ENCODE data around the gene BCAP31.

Gene BCAP31

GRCh38 chrX:153674219-153674851 is 49.9 kb downstream of the BCAP31 start:
- TF ChIP-seq CTCF (IDR thresholded peaks at IDR 0.05; ENCODE audit: control extremely low read depth, extremely low read depth, low read depth, missing control alignments) = no peak
- DNase-seq (ENCODE audit: extremely low spot score) = no peak
- CTCF ChIA-PET = no interaction called here
- POLR2A ChIA-PET = no interaction called here

DNA sequence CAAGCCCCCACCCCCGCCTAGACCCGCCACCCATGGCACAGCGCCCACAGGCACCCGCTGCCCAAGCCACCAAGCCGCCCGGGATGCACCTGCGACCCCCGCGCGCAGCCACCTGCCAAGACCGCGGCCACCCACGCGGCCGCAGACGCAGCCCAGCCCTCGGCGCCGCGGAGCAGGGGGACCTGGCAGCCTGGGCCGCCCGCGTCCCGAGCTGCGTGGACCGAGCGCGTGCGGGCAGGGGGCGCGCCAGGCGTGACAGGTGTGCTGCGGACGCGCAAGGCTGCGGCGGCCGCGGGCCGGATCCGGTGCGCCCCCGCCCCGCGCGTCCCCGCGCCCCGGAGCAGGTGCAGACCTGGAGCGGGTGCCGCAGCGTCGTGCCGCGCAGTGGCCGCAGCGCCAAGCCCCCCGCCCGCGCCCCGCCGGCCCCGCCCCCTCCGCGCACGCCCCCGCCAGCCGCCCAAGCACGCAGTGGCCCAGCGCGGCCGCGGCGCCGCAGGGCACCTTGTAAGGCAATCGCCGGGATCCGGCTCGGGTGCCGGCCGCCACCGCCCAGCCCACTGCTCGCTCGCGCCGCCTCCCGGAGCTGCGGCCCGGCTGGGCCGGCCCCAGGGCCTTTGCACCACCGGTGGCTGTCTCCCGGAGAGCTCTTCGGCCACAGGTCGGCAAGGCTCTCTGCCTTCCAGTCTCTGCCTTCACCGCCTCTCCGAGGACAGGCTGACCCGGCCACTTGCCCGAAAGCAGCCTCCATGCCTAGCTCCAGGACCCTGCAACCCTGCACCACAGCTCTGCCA is 50.6 kb downstream of the BCAP31 start, which contains the start of gene PNCK:
TSS of gene PNCK (minus strand) at position 386 of the 791 bp plus-strand sequence. CDS start 737 bp downstream, outside the sequence.
- no peak for DNase-seq (ENCODE audit: extremely low spot score)
- ChIA-PET CTCF (no interaction called here), POLR2A (no interaction called here)
- no peak for TF ChIP-seq CTCF (IDR thresholded peaks at IDR 0.05; ENCODE audit: control extremely low read depth, extremely low read depth, low read depth, missing control alignments)

- no peak for DNase-seq (ENCODE audit: extremely low spot score)
- ChIA-PET CTCF (no interaction called here), POLR2A (no interaction called here)
- no peak for TF ChIP-seq CTCF (IDR thresholded peaks at IDR 0.05; ENCODE audit: control extremely low read depth, extremely low read depth, low read depth, missing control alignments)
Measured at GRCh38 chrX:153672531-153673427, 51.4 kb downstream of the BCAP31 start.

DNA sequence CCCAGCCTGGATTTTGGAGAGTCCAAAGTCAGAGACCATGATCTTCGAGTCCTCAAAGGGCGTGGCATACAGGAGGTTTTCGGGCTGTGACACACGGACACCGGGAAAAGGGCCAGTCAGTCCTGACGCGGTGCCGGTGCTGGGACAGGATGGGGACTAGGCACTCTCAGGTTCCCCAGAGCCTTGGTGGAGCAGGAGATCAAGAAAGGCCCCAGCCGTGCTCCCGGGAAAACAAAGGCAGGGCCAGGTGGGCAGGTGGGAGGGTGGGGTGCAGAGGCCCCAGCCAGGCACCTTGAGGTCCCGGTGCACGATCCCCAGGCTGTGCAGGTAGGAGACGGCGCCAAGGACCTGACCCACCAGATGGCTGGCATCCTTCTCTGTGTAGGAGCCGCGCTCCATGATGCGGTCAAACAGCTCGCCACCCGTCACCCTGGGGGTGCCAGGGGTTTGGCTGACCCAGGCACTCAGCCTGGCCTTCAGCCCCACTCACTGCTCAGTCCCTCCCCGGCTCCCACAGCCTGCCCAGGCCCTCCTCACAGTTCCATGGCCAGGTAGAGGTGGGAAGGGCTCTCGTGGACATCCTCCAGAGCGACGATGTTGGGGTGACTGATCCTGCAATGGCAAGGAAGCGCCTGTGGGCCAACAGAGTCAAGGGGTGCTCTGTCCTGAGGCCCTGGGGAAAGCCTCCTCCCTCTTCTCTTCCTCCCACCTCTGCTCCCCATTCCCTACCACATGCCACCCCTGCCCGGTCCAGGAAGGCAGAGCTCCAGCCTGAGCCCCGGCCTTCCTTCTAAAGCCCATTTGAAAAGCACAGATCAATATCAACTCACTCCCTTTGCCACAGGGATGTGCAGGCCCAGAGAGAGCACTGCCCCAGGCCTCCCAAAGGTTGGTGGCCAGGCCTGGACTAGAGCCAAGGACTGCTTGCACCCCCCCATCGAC is 52.3 kb downstream of the BCAP31 start:
- TF ChIP-seq CTCF (IDR thresholded peaks at IDR 0.05; ENCODE audit: control extremely low read depth, extremely low read depth, low read depth, missing control alignments) = no peak
- no peak for DNase-seq (ENCODE audit: extremely low spot score)
- POLR2A ChIA-PET = no interaction called here
- CTCF ChIA-PET = interaction anchor here (1.3 to 2.2 kb wide), 4 partner anchors 15 to 730 kb away, joined by 4 to 7 read pairs (median 6); partner anchors contain the start of gene SLC6A8

DNA sequence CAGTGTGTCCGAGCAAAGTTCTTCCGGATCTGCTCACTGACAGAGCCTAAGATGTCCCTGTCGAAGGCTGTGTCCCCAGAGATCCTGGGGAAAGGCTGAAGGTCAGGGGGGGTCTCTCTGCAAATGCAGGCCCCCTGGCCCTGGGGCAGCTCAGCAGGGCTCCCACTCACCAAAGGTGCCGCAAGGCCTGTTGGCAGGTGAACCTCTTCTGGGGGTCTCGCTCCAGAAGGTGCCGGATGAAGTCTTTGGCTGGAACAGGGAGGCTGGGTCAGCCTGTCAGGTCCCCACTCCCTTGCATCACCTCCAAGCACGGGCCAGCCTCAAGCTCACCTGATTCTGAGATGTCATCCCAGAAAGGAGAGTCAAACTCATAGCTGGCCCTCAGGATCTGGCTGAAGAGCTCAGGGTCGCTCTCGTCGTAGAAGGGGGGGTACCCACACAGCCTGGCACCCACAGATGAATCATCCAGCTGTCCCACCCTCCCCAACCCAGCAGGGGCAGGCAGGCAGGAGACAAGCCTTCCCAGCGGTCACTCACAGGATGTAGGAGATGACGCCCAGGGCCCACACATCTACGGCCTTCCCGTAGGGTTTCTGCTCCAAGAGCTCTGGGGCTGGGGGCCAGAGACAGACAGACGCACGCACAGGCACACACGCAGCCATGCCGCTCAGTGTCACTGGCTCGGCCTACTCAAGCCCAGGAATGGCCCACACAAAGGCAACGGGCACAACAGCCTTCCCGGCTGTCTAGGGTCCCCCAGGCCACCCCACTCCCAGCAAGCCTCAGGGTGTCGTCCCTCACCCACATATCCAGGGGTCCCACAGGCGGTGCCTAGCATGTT is 53.2 kb downstream of the BCAP31 start:
- TF ChIP-seq CTCF (IDR thresholded peaks at IDR 0.05; ENCODE audit: control extremely low read depth, extremely low read depth, low read depth, missing control alignments) = no peak
- no peak for DNase-seq (ENCODE audit: extremely low spot score)
- POLR2A ChIA-PET = no interaction called here
- CTCF ChIA-PET = interaction anchor here (0.6 to 2.2 kb wide), 6 partner anchors 16 to 729 kb away, joined by 3 to 7 read pairs (median 4); partner anchors contain the start of gene SLC6A8
